ENCODE results near the gene NCS1. TPM values are rescaled to one million over a fixed set of nuclear protein-coding genes. Genes with fewer than 3 reads are reported as not detected.
A peak's percentile ranks its signal among the peaks of the same experiment; 100 is the strongest.

The NCS1 gene
- total and polyA plus RNA-seq, 2 of the 8 experiments (the other 6 are each of a cell fraction or from before 2014, with no cell fraction given) = 34.7 to 47.6 TPM

DNA sequence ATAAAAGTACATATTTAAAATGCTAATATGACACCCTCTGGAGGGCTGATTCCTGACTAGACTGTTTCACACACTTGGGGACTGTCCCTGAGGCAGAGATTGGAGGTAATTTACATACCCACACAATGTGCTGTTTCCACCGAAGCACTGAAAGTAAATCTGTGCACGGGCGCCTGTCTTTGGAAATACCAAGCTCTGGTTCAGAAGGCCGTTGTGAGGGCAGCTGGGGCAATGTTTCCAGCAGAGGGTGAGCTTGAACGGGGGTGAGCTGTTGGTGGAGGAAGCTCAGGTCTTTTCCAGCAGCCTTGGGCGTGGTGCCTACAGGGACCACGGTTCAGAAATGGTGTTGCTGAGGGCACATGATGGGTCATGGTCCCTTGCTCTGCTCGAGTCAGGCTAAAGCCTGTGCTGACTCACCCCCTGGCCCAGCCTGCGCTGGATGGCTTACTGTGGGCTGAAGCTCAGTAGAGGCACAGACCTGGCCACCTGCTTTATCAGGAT is 67.6 kb downstream of the NCS1 start:
- Histone ChIP-seq H4K91ac (replicated peaks; ENCODE audit: insufficient read length, low read length) (peak overlapping the region; percentile 66), H2BK120ac (replicated peaks; ENCODE audit: low read depth, low read length) (no peak overlapping the region), H3K4me1 (replicated peaks in 1 of 4; ENCODE audit: control insufficient read depth in 3 of 4, insufficient read depth in 4 of 4, low read length in 3 of 4) (peaks cover 0 to 12% (median 4%) of the 10 kb centered on the region in 4 experiments; a peak in 4 of 7 replicates), H2BK15ac (ENCODE audit: low read length) (peak overlapping the region; percentile 97; the same call in 1 of the 2 replicates), H3K4me3 (ENCODE audit: extremely low read depth in 1 of 4, insufficient read depth in 2 of 4, low read depth in 3 of 4, low read length in 4 of 4) (no peak overlapping the region), H2BK12ac (ENCODE audit: low read depth, low read length) (peak overlapping the region; percentile 87; the same call in 1 of the 2 replicates), H3K23me2 (ENCODE audit: low read depth, low read length) (no peaks in the 10 kb centered on the region; the same call in 1 of the 2 replicates), H3K4me2 (ENCODE audit: insufficient read depth in 1 of 2, low read depth in 2 of 2, low read length in 2 of 2) (no peak overlapping the region), H3K9me3 (ENCODE audit: insufficient read depth in 2 of 2, low read depth in 1 of 2, low read length in 1 of 2) (no peaks in the 10 kb centered on the region), H3K79me2 (ENCODE audit: control insufficient read depth in 1 of 2, insufficient read depth in 2 of 2, low read length in 2 of 2) (no peaks in the 10 kb centered on the region), H4K20me1 (replicated peaks in 1 of 2; ENCODE audit: control insufficient read depth in 1 of 2, insufficient read depth in 2 of 2, low read length in 2 of 2) (no peaks in the 10 kb centered on the region), H3K23ac (ENCODE audit: insufficient read length) (no peak overlapping the region), H4K5ac (ENCODE audit: insufficient read length, low read depth, low read length) (no peak overlapping the region), H2AFZ (ENCODE audit: low read length) (no peak overlapping the region), H4K8ac (ENCODE audit: extremely low read depth, insufficient read depth, low read length) (peak overlapping the region; percentile 69; the same call in 1 of the 2 replicates), H2AK5ac (ENCODE audit: low read depth, low read length) (no peak overlapping the region), H3K14ac (ENCODE audit: insufficient read length) (no peak overlapping the region), H3K36me3 (ENCODE audit: control insufficient read depth in 2 of 4, insufficient read depth in 4 of 4, low read length in 3 of 4) (no peaks in the 10 kb centered on the region), H3K27me3 (replicated peaks in 1 of 4; ENCODE audit: control insufficient read depth in 3 of 4, extremely low read depth in 1 of 4, insufficient read depth in 3 of 4, low read length in 3 of 4) (peaks cover 0 to 4% (median 0%) of the 10 kb centered on the region in 4 experiments; a peak in 2 of 7 replicates), H2BK5ac (ENCODE audit: low read depth, low read length) (peak overlapping the region; percentile 12; the same call in 1 of the 2 replicates), H3K18ac (ENCODE audit: extremely low read depth, low read length) (peak overlapping the region; percentile 60; the same call in 1 of the 2 replicates), H3K9ac (replicated peaks in 1 of 4; ENCODE audit: extremely low read depth in 1 of 4, low read depth in 3 of 4, low read length in 3 of 4) (no peak overlapping the region), H3K79me1 (ENCODE audit: low read depth, low read length) (no peaks in the 10 kb centered on the region), H2BK20ac (ENCODE audit: low read length) (no peak overlapping the region), H3K27ac (ENCODE audit: low read depth, low read length) (no peak overlapping the region), H3K56ac (replicated peaks; ENCODE audit: insufficient read length, low read depth, low read length) (no peak overlapping the region), H3K4ac (replicated peaks; ENCODE audit: insufficient read length, low read depth, low read length) (peak overlapping the region; percentile 11)
- WGBS, 2 experiments (ENCODE audit: extremely low coverage in 1 of 2, insufficient coverage in 1 of 2, insufficient read length in 1 of 2, insufficient replicate concordance in 2 of 2, low coverage in 1 of 2, low lambda C conversion rate in 2 of 2, missing lambda C conversion rate in 1 of 2) = 84% methylated on average over 9 of the region's 9 CpGs; no CpG with 5 or more reads in 1 of the 2 experiments
- ChIA-PET CTCF (ENCODE audit: partially characterized antibody) (interaction anchor here (0.6 to 10.0 kb wide), 16 partner anchors 21 to 237 kb away, joined by 3 to 63 read pairs (median 3); no protein-coding TSS in a partner anchor), POLR2A (ENCODE audit: partially characterized antibody) (interaction anchor here (0.9 to 2.1 kb wide), 3 partner anchors 12 to 128 kb away, joined by 4 to 5 read pairs (median 4); no protein-coding TSS in a partner anchor)
- DNase-seq (ENCODE audit: low read depth in 1 of 2, low spot score in 2 of 2) (no peak), FAIRE-seq (no peak)
- TF ChIP-seq FOSL1 (IDR thresholded peaks at IDR 0.05; ENCODE audit: insufficient read depth, low read depth, low read length) = no peak
- no peak for TF ChIP-seq CTBP2 (IDR thresholded peaks at IDR 0.05; ENCODE audit: borderline replicate concordance, insufficient read depth, insufficient read length, low read length)
- no peak for TF ChIP-seq BCL11A (IDR thresholded peaks at IDR 0.05; ENCODE audit: low read depth in 2 of 2, low read length in 2 of 2)
- no peak for TF ChIP-seq BACH1 (IDR thresholded peaks at IDR 0.05; ENCODE audit: low read length)
- TF ChIP-seq E2F6 (IDR thresholded peaks at IDR 0.05) = no peak
- no peak for TF ChIP-seq TBP (IDR thresholded peaks at IDR 0.05; ENCODE audit: low read depth, low read length)
- TF ChIP-seq HDAC6 (IDR thresholded peaks at IDR 0.05; ENCODE audit: low read depth, low read length) = no peak
- TF ChIP-seq SP1 (IDR thresholded peaks at IDR 0.05; ENCODE audit: low read depth, low read length) = no peak
- TF ChIP-seq HDAC2 (IDR thresholded peaks at IDR 0.05; ENCODE audit: borderline replicate concordance in 1 of 2, low read depth in 2 of 2, low read length in 2 of 2) = no peak
- no peak for TF ChIP-seq GABPA (IDR thresholded peaks at IDR 0.05; ENCODE audit: borderline replicate concordance, insufficient read depth, low read length)
- no peak for TF ChIP-seq POU5F1 (IDR thresholded peaks at IDR 0.05; ENCODE audit: low read depth, low read length)
- no peak for TF ChIP-seq SIRT6 (IDR thresholded peaks at IDR 0.05; ENCODE audit: low read length)
- TF ChIP-seq TCF12 (IDR thresholded peaks at IDR 0.05; ENCODE audit: low read depth, low read length) = no peak

Data from H1 (cell line).